Endometrial microvascular endothelial cells (primary cell): ENCODE data around the gene SLC22A15. TPM values are rescaled to one million over a fixed set of nuclear protein-coding genes. Genes with fewer than 3 reads are reported as not detected.

Experiments
- total RNA-seq: library from RNA; depleted of rRNA; stranded (reverse); fragments of >200 nt; gene quantifications from one replicate; pipeline ENCODE4 v1.2.3, GENCODE V29; 2015; ENCODE audit errors: inconsistent ontology term

Gene SLC22A15
- total RNA-seq, 1 donor from 2014 or later = not detected

Other genes with a start within 250 kb of the SLC22A15 start
- not detected for gene CASQ2, start 207.8 kb upstream of the SLC22A15 start, total RNA-seq
- gene NHLH2, start 135.4 kb upstream of the SLC22A15 start, total RNA-seq = not detected
- gene MAB21L3, start 134.9 kb downstream of the SLC22A15 start, total RNA-seq = not detected